ENCODE results near the gene ALK. TPM values are rescaled to one million over a fixed set of nuclear protein-coding genes. Genes with fewer than 3 reads are reported as not detected.

ALK gene
- total RNA-seq, 1 donor from 2014 or later = 0.10 TPM

GRCh38 chr2:29482867-29483266, 438.5 kb downstream of the ALK start:
- no peak for DNase-seq

- DNase-seq = no peak
Measured at GRCh38 chr2:29482348-29482747, 439.0 kb downstream of the ALK start.

- no peak for DNase-seq
Measured at GRCh38 chr2:29481313-29481712, 440.1 kb downstream of the ALK start.

GRCh38 chr2:29480426-29480825, 441.0 kb downstream of the ALK start:
- no peak for DNase-seq

GRCh38 chr2:29479401-29479800, 442.0 kb downstream of the ALK start:
- DNase-seq = no peak

- no peak for DNase-seq
Measured at GRCh38 chr2:29478641-29479040, 442.7 kb downstream of the ALK start.

GRCh38 chr2:29477186-29477585, 444.2 kb downstream of the ALK start:
- DNase-seq = no peak

- no peak for DNase-seq
Measured at GRCh38 chr2:29475499-29475898, 445.9 kb downstream of the ALK start.

GRCh38 chr2:29469961-29470360, 451.4 kb downstream of the ALK start:
- no peak for DNase-seq

- DNase-seq = no peak
Measured at GRCh38 chr2:29469516-29469915, 451.9 kb downstream of the ALK start.

- DNase-seq = no peak
Measured at GRCh38 chr2:29463181-29463900, 458.0 kb downstream of the ALK start.

GRCh38 chr2:29462293-29462692, 459.1 kb downstream of the ALK start:
- no peak for DNase-seq

- no peak for DNase-seq
Measured at GRCh38 chr2:29460190-29460589, 461.2 kb downstream of the ALK start.

- no peak for DNase-seq
Measured at GRCh38 chr2:29459445-29460179, 461.8 kb downstream of the ALK start.

GRCh38 chr2:29456429-29456828, 465.0 kb downstream of the ALK start:
- DNase-seq = no peak

- DNase-seq = no peak
Measured at GRCh38 chr2:29455200-29455860, 466.1 kb downstream of the ALK start.

GRCh38 chr2:29452036-29452435, 469.4 kb downstream of the ALK start:
- DNase-seq = no peak

- no peak for DNase-seq
Measured at GRCh38 chr2:29450596-29451222, 470.7 kb downstream of the ALK start.

GRCh38 chr2:29449499-29449898, 471.9 kb downstream of the ALK start:
- DNase-seq = no peak

- no peak for DNase-seq
Measured at GRCh38 chr2:29448096-29448688, 473.2 kb downstream of the ALK start.

GRCh38 chr2:29447513-29447912, 473.9 kb downstream of the ALK start:
- no peak for DNase-seq

- DNase-seq = no peak
Measured at GRCh38 chr2:29446847-29447246, 474.5 kb downstream of the ALK start.

- no peak for DNase-seq
Measured at GRCh38 chr2:29444150-29444549, 477.2 kb downstream of the ALK start.
